Cortex of kidney (tissue), 1 donor: ENCODE results near the gene SLC2A4.

Experiments
- DNase-seq: peaks from one replicate; lab custom pipeline; 2025; lab: John Stamatoyannopoulos, UW

The SLC2A4 gene

GRCh38 chr17:7279448-7279847 is 2.1 kb upstream of the SLC2A4 start:
- no peak for DNase-seq

GRCh38 chr17:7280519-7281073 is 922 bp upstream of the SLC2A4 start:
- no peak for DNase-seq

GRCh38 chr17:7281953-7282751 is 634 bp downstream of the SLC2A4 start:
- DNase-seq, result no peak

GRCh38 chr17:7282752-7283321 is 1.3 kb downstream of the SLC2A4 start:
- no peak for DNase-seq

- no peak for DNase-seq
These were observed 2.1 kb downstream of the SLC2A4 start for GRCh38 chr17:7283471-7284216.

- no peak for DNase-seq
These were observed 3.4 kb downstream of the SLC2A4 start for GRCh38 chr17:7284911-7285310.

- no peak for DNase-seq
These were observed 4.2 kb downstream of the SLC2A4 start for GRCh38 chr17:7285679-7286078.

- DNase-seq, result no peak
These were observed 7.9 kb downstream of the SLC2A4 start for GRCh38 chr17:7289256-7290032.

- DNase-seq, result no peak
These were observed 8.6 kb downstream of the SLC2A4 start for GRCh38 chr17:7290166-7290565.

GRCh38 chr17:7290685-7291084 is 9.2 kb downstream of the SLC2A4 start:
- DNase-seq, result no peak

GRCh38 chr17:7292194-7292593 is 10.7 kb downstream of the SLC2A4 start:
- no peak for DNase-seq

- no peak for DNase-seq
These were observed 11.2 kb downstream of the SLC2A4 start for GRCh38 chr17:7292729-7293128.

GRCh38 chr17:7293159-7293558 is 11.6 kb downstream of the SLC2A4 start:
- DNase-seq, result no peak

- no peak for DNase-seq
These were observed 12.5 kb downstream of the SLC2A4 start for GRCh38 chr17:7293816-7294613.

- no peak for DNase-seq
These were observed 13.2 kb downstream of the SLC2A4 start, which contains the start of gene YBX2 for GRCh38 chr17:7294614-7295153. Gene YBX2 (minus strand): TSS chr17:7294639. CDS start chr17:7294500, 139 bp downstream.

- DNase-seq, result no peak
These were observed 14.0 kb downstream of the SLC2A4 start for GRCh38 chr17:7295230-7296180.

GRCh38 chr17:7296189-7296861 is 14.8 kb downstream of the SLC2A4 start:
- DNase-seq, result no peak

GRCh38 chr17:7304179-7304578 is 22.7 kb downstream of the SLC2A4 start:
- DNase-seq, result no peak
